ENCODE results near the gene SPATA3. TPM values are rescaled to one million over a fixed set of nuclear protein-coding genes. Genes with fewer than 3 reads are reported as not detected.

SPATA3 gene
- total and polyA plus RNA-seq, 2 of the 13 experiments (the other 11 are each of a cell fraction or from before 2014, with no cell fraction given) = not detected

GRCh38 chr2:230955163-230955737 is 40.7 kb upstream of the SPATA3 start:
- FAIRE-seq (no peak), ATAC-seq (no peak), DNase-seq (ENCODE audit: low spot score) (no peak)
- in situ Hi-C loops (cut with HindIII; ENCODE audit: extremely low pct_ligation_motif_present, low pct_unique_long_range_greater_than_20kb) (no loop called here), intact Hi-C loops (cut with micrococcal nuclease; ENCODE audit: unreplicated experiment) (loop anchor here (10.0 kb wide), 1 partner anchor 460 kb away; no protein-coding TSS in a partner anchor)
- no peak overlapping the region for H3K4me3 ChIP-seq (replicated peaks in 1 of 3; ENCODE audit: insufficient read depth in 1 of 3, low read depth in 2 of 3, low read length in 3 of 3)
- H3K27ac ChIP-seq (ENCODE audit: extremely low read length, insufficient read depth, low read length) = no peak overlapping the region
- CTCF ChIA-PET (ENCODE audit: low intra/inter-chr PET ratio, low total read pairs) = no interaction called here
- TF ChIP-seq ATF2 (CRISPR knock-in tag; IDR thresholded peaks at IDR 0.05) = no peak
- TF ChIP-seq FOXP1 (IDR thresholded peaks at IDR 0.05) = no peak
- TF ChIP-seq FOXP1 (CRISPR knock-in tag; IDR thresholded peaks at IDR 0.05) = no peak
- TF ChIP-seq ZNF276 (CRISPR knock-in tag; IDR thresholded peaks at IDR 0.05; ENCODE audit: low read depth) = no peak
- no peak for TF ChIP-seq NFRKB (IDR thresholded peaks at IDR 0.05)
- H3K9me3 ChIP-seq (ENCODE audit: low read length) = no peaks in the 10 kb centered on the region
- peaks cover 7 to 60% of the 10 kb centered on the region in 2 experiments; a peak in 4 of 5 replicates for H3K27me3 ChIP-seq (ENCODE audit: control insufficient read depth in 1 of 2, insufficient read depth in 2 of 2, low read length in 2 of 2)
- WGBS (ENCODE audit: low lambda C conversion rate) = 17% methylated on average over 1 of the region's 1 CpG
- POLR2A ChIA-PET = no interaction called here
- H3K79me2 ChIP-seq (ENCODE audit: insufficient read depth, low read length) = no peaks in the 10 kb centered on the region
- no peaks in the 10 kb centered on the region for H3K36me3 ChIP-seq (replicated peaks in 1 of 2; ENCODE audit: control insufficient read depth in 1 of 2, insufficient read depth in 2 of 2, low read length in 2 of 2)
- no peak overlapping the region for H2AFZ ChIP-seq (ENCODE audit: low read length)
- H3K4me1 ChIP-seq (ENCODE audit: insufficient read depth, low read length) = 0 out of 2 replicates have a peak, but pooled peaks cover 6% of the 10 kb centered on the region
- H4K20me1 ChIP-seq (ENCODE audit: insufficient read depth, low read length) = no peaks in the 10 kb centered on the region
- H3K4me2 ChIP-seq (ENCODE audit: low read depth, low read length) = no peak overlapping the region
- H3K9ac ChIP-seq (ENCODE audit: insufficient read depth, low read depth, low read length) = no peak overlapping the region
- BruUV-seq (replicated peaks) = no TSS peak
